WTC11 (cell line): ENCODE results near the gene LTBP1. TPM values are rescaled to one million over a fixed set of nuclear protein-coding genes. Genes with fewer than 3 reads are reported as not detected.

Experiments
- ATAC-seq: fragments of 200-7000 bp; cut with Tn5 transposase; 2 replicates; pipeline ENCODE4 v1.10.0; 2021; ENCODE audit warnings: mild to moderate bottlenecking, moderate library complexity
- CTCF ChIA-PET: fragments of 300-600 bp; sonication (Branson Sonifier 250); formaldehyde crosslinking; loops from one replicate; lab custom pipeline; 2021; ENCODE audit warnings: antibody characterized with exemption; lab: Charles Lee
- POLR2A ChIA-PET: fragments of 350-600 bp; sonication (Branson Sonifier 250); formaldehyde crosslinking; loops from one replicate; lab custom pipeline; 2021; ENCODE audit warnings: antibody characterized with exemption; lab: Charles Lee
- DNase-seq: peaks from one replicate; pipeline ENCODE4 v3.0.0; 2021; ENCODE audit warnings: low spot score
- H3K27ac Mint-ChIP-seq: 2 replicates; pipeline ENCODE4 v1.8.0; 2021; ENCODE audit warnings: mixed read lengths
- H3K27me3 Mint-ChIP-seq: 2 replicates; pipeline ENCODE4 v1.8.0; 2021; ENCODE audit warnings: low read depth, mild to moderate bottlenecking, moderate library complexity, mixed read lengths
- H3K36me3 Mint-ChIP-seq: 2 replicates; pipeline ENCODE4 v1.8.0; 2021; ENCODE audit warnings: mixed read lengths
- H3K4me1 Mint-ChIP-seq: 2 replicates; pipeline ENCODE4 v1.8.0; 2022; ENCODE audit warnings: mixed read lengths
- H3K4me3 Mint-ChIP-seq: 2 replicates; pipeline ENCODE4 v1.8.0; 2021; ENCODE audit warnings: mild to moderate bottlenecking, moderate library complexity, mixed read lengths
- H3K9me3 Mint-ChIP-seq: 2 replicates; pipeline ENCODE4 v1.8.0; 2021; ENCODE audit warnings: mixed read lengths
- CBFB ChIP-seq: sonication (generic); formaldehyde crosslinking; IDR thresholded peaks from 2 replicates; pipeline ENCODE4 v1.8.1; 2022; ENCODE audit warnings: mild to moderate bottlenecking, low read depth, missing genetic modification reagents
- FOXP1 ChIP-seq: sonication (generic); formaldehyde crosslinking; IDR thresholded peaks from 2 replicates; pipeline ENCODE4 v1.8.0; 2022; ENCODE audit warnings: missing genetic modification reagents, mild to moderate bottlenecking, moderate library complexity, borderline replicate concordance
- FOXP4 ChIP-seq: sonication (generic); formaldehyde crosslinking; IDR thresholded peaks from 2 replicates; pipeline ENCODE4 v1.8.0; 2022; ENCODE audit warnings: mild to moderate bottlenecking, missing genetic modification reagents
- JUN ChIP-seq: sonication (generic); formaldehyde crosslinking; IDR thresholded peaks from 2 replicates; pipeline ENCODE4 v1.8.0; 2023; ENCODE audit warnings: mild to moderate bottlenecking, missing genetic modification reagents
- NR1H2 ChIP-seq: sonication (generic); formaldehyde crosslinking; IDR thresholded peaks from 2 replicates; pipeline ENCODE4 v1.9.0; 2021; ENCODE audit warnings: mild to moderate bottlenecking, moderate library complexity, missing genetic modification reagents
- NR2C2 ChIP-seq: sonication (generic); formaldehyde crosslinking; IDR thresholded peaks from 2 replicates; pipeline ENCODE4 v1.8.0; 2022; ENCODE audit warnings: mild to moderate bottlenecking, missing genetic modification reagents
- NR3C1 ChIP-seq: sonication (generic); formaldehyde crosslinking; conservative IDR thresholded peaks from 2 replicates; pipeline ENCODE4 v1.8.1; 2023; ENCODE audit warnings: low read depth, mild to moderate bottlenecking, missing genetic modification reagents
- OVOL2 ChIP-seq: fragments of 250-450 bp; sonication (Bioruptor Pico); IDR thresholded peaks from 2 replicates; pipeline ENCODE4 v1.9.0; 2021; ENCODE audit warnings: mild to moderate bottlenecking, borderline replicate concordance
- SMAD3 ChIP-seq: sonication (generic); formaldehyde crosslinking; IDR thresholded peaks from 2 replicates; pipeline ENCODE4 v1.8.0; 2022; ENCODE audit warnings: missing genetic modification reagents, mild to moderate bottlenecking, borderline replicate concordance
- SMAD4 ChIP-seq: sonication (generic); formaldehyde crosslinking; IDR thresholded peaks from 2 replicates; pipeline ENCODE4 v1.8.0; 2022; ENCODE audit warnings: mild to moderate bottlenecking, missing genetic modification reagents
- SP1 ChIP-seq: sonication (generic); formaldehyde crosslinking; conservative IDR thresholded peaks from 2 replicates; pipeline ENCODE4 v1.8.1; 2022; ENCODE audit warnings: missing genetic modification reagents
- TCF7 ChIP-seq: sonication (generic); formaldehyde crosslinking; IDR thresholded peaks from 2 replicates; pipeline ENCODE4 v1.8.0; 2022; ENCODE audit warnings: mild to moderate bottlenecking, low read depth, missing genetic modification reagents, moderate library complexity
- ZNF121 ChIP-seq: sonication (generic); formaldehyde crosslinking; IDR thresholded peaks from 2 replicates; pipeline ENCODE4 v1.8.0; 2023; ENCODE audit warnings: missing genetic modification reagents
- ZNF317 ChIP-seq: sonication (generic); formaldehyde crosslinking; IDR thresholded peaks from 2 replicates; pipeline ENCODE4 v1.8.1; 2023; ENCODE audit warnings: low read depth, mild to moderate bottlenecking, moderate library complexity, missing genetic modification reagents, borderline replicate concordance
- ZNF671 ChIP-seq: fragments of 250-450 bp; sonication (Bioruptor Pico); IDR thresholded peaks from 2 replicates; pipeline ENCODE4 v1.8.0; 2021; ENCODE audit warnings: mild to moderate bottlenecking
- total RNA-seq: library from RNA; stranded (reverse); gene quantifications from 3 replicates; pipeline ENCODE4 v1.2.3, GENCODE V29; 2021
- TF ChIP-seq, protein P1 (sequence below): sonication (generic); formaldehyde crosslinking; IDR thresholded peaks from 2 replicates; pipeline ENCODE4 v1.8.0; 2022; ENCODE audit warnings: mild to moderate bottlenecking, missing genetic modification reagents
- TF ChIP-seq, protein P2 (sequence below): fragments of 200-600 bp; IDR thresholded peaks from 2 replicates; pipeline ENCODE4 v1.8.0; 2022; ENCODE audit warnings: antibody characterized with exemption
- TF ChIP-seq, protein P3 (sequence below): sonication (generic); formaldehyde crosslinking; IDR thresholded peaks from 2 replicates; pipeline ENCODE4 v1.8.0; 2022; ENCODE audit warnings: missing genetic modification reagents

LTBP1 gene
- total RNA-seq, 1 experiment from 2014 or later = 33.6 TPM

GRCh38 chr2:33209976-33210375 is 263.2 kb downstream of the LTBP1 start:
- H3K27me3 Mint-ChIP-seq = no peaks in the 10 kb centered on the region
- peaks cover 11% of the 10 kb centered on the region for H3K4me1 Mint-ChIP-seq
- H3K36me3 Mint-ChIP-seq = no peaks in the 10 kb centered on the region
- H3K27ac Mint-ChIP-seq = no peak overlapping the region
- TF ChIP-seq ZNF671 (no peak), JUN (CRISPR knock-in tag) (no peak), ZNF121 (CRISPR knock-in tag) (no peak), OVOL2 (CRISPR knock-in tag) (no peak), FOXP4 (CRISPR knock-in tag) (no peak), FOXP1 (CRISPR knock-in tag) (no peak), ZNF317 (CRISPR knock-in tag) (no peak), NR3C1 (CRISPR knock-in tag) (no peak), NR1H2 (CRISPR knock-in tag) (no peak), NR2C2 (CRISPR knock-in tag) (no peak), SP1 (CRISPR knock-in tag) (no peak), SMAD4 (CRISPR knock-in tag) (no peak), SMAD3 (CRISPR knock-in tag) (no peak), CBFB (CRISPR knock-in tag) (no peak), TCF7 (no peak)
- TF ChIP-seq, protein P1, sequence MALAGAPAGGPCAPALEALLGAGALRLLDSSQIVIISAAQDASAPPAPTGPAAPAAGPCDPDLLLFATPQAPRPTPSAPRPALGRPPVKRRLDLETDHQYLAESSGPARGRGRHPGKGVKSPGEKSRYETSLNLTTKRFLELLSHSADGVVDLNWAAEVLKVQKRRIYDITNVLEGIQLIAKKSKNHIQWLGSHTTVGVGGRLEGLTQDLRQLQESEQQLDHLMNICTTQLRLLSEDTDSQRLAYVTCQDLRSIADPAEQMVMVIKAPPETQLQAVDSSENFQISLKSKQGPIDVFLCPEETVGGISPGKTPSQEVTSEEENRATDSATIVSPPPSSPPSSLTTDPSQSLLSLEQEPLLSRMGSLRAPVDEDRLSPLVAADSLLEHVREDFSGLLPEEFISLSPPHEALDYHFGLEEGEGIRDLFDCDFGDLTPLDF = no peak
- TF ChIP-seq, protein P2, sequence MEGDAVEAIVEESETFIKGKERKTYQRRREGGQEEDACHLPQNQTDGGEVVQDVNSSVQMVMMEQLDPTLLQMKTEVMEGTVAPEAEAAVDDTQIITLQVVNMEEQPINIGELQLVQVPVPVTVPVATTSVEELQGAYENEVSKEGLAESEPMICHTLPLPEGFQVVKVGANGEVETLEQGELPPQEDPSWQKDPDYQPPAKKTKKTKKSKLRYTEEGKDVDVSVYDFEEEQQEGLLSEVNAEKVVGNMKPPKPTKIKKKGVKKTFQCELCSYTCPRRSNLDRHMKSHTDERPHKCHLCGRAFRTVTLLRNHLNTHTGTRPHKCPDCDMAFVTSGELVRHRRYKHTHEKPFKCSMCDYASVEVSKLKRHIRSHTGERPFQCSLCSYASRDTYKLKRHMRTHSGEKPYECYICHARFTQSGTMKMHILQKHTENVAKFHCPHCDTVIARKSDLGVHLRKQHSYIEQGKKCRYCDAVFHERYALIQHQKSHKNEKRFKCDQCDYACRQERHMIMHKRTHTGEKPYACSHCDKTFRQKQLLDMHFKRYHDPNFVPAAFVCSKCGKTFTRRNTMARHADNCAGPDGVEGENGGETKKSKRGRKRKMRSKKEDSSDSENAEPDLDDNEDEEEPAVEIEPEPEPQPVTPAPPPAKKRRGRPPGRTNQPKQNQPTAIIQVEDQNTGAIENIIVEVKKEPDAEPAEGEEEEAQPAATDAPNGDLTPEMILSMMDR = no peak
- ChIA-PET CTCF (interaction anchor here (0.9 kb wide), 1 partner anchor 231 kb away, joined by 3 read pairs; no protein-coding TSS in a partner anchor), POLR2A (no interaction called here)
- H3K9me3 Mint-ChIP-seq = peaks cover 3% of the 10 kb centered on the region; the same call in 1 of the 2 replicates
- ATAC-seq (no peak), DNase-seq (no peak)
- H3K4me3 Mint-ChIP-seq = no peak overlapping the region

DNA sequence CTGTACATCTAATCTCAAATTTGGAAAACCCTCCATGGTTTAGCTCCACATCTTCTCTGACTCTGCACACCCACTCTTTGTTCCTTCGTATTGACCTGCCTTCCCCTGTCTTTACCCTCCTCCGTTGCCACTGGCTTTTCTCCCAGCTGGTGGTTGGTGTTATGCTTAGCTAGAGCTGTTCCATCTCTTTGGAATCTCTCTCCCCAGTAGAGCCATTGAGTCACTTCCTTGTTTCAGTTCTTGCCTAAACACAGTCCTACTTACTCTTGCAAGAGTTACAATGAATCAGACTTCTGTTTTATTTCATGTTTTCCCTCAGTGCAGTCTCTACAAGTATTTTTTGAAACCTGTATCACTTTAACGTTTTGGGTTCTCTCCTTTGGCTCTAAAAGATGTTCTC is 263.9 kb downstream of the LTBP1 start:
- no peak for DNase-seq
- H3K27ac Mint-ChIP-seq = peak overlapping the region; percentile 3; the same call in 1 of the 2 replicates
- peak; percentile 85 for ATAC-seq

More for the DNA sequence above, 263.9 kb downstream of the LTBP1 start:
- H3K36me3 Mint-ChIP-seq = no peaks in the 10 kb centered on the region
- peaks cover 11% of the 10 kb centered on the region for H3K4me1 Mint-ChIP-seq
- CTCF ChIA-PET = interaction anchor here (0.9 kb wide), 1 partner anchor 230 kb away, joined by 3 read pairs; no protein-coding TSS in a partner anchor
- no peak overlapping the region for H3K4me3 Mint-ChIP-seq
- TF ChIP-seq, protein P3, sequence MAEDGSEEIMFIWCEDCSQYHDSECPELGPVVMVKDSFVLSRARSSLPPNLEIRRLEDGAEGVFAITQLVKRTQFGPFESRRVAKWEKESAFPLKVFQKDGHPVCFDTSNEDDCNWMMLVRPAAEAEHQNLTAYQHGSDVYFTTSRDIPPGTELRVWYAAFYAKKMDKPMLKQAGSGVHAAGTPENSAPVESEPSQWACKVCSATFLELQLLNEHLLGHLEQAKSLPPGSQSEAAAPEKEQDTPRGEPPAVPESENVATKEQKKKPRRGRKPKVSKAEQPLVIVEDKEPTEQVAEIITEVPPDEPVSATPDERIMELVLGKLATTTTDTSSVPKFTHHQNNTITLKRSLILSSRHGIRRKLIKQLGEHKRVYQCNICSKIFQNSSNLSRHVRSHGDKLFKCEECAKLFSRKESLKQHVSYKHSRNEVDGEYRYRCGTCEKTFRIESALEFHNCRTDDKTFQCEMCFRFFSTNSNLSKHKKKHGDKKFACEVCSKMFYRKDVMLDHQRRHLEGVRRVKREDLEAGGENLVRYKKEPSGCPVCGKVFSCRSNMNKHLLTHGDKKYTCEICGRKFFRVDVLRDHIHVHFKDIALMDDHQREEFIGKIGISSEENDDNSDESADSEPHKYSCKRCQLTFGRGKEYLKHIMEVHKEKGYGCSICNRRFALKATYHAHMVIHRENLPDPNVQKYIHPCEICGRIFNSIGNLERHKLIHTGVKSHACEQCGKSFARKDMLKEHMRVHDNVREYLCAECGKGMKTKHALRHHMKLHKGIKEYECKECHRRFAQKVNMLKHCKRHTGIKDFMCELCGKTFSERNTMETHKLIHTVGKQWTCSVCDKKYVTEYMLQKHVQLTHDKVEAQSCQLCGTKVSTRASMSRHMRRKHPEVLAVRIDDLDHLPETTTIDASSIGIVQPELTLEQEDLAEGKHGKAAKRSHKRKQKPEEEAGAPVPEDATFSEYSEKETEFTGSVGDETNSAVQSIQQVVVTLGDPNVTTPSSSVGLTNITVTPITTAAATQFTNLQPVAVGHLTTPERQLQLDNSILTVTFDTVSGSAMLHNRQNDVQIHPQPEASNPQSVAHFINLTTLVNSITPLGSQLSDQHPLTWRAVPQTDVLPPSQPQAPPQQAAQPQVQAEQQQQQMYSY (CRISPR knock-in tag) = 0 out of 2 replicates have a peak, but pooled peaks have one; percentile 19
- no peak for TF ChIP-seq JUN (CRISPR knock-in tag)
- H3K9me3 Mint-ChIP-seq = peaks cover 3% of the 10 kb centered on the region; the same call in 1 of the 2 replicates
- H3K27me3 Mint-ChIP-seq = no peaks in the 10 kb centered on the region
- POLR2A ChIA-PET = no interaction called here
